GM12878 (cell line): Measurements from ENCODE around the gene WBP11. TPM values are rescaled to one million over a fixed set of nuclear protein-coding genes. Genes with fewer than 3 reads are reported as not detected.

Experiments
- CEBPB ChIP-seq, 2 experiments: fragments of 150-350 bp in 1 of 2; IDR thresholded peaks; 2 replicates each; pipeline ENCODE4 v1.6.1; 2012 to 2014; ENCODE audit warnings: low read depth in 2 of 2, low read length in 2 of 2, borderline replicate concordance in 1 of 2, inconsistent platforms in 1 of 2
- CREM ChIP-seq: IDR thresholded peaks from 2 replicates; pipeline ENCODE4 v1.6.1; 2014; ENCODE audit warnings: antibody characterized with exemption, low read depth
- CTCF ChIP-seq, 3 experiments: IDR thresholded peaks in 2 of 3; conservative IDR thresholded peaks in 1 of 3; 2 replicates each; pipeline ENCODE4 v1.5.1; 2011; ENCODE audit warnings: low read depth in 3 of 3, low read length in 3 of 3, mild to moderate bottlenecking in 3 of 3, control low read depth in 2 of 3, moderate library complexity in 2 of 3, inconsistent platforms in 1 of 3, mixed read lengths in 1 of 3; ENCODE audit not compliant: control insufficient read depth in 2 of 3, insufficient read depth in 1 of 3; ENCODE audit errors: extremely low read depth in 1 of 3
- DPF2 ChIP-seq: fragments of 450-650 bp; IDR thresholded peaks from 2 replicates; pipeline ENCODE4 v1.6.1; 2017; ENCODE audit warnings: mild to moderate bottlenecking
- EP300 ChIP-seq, 2 experiments: fragments of 150-350 bp in 1 of 2; IDR thresholded peaks; 2 replicates each; pipeline ENCODE4 v1.6.1; 2011 to 2012; ENCODE audit warnings: low read depth in 2 of 2, low read length in 2 of 2, borderline replicate concordance in 1 of 2, improper control_type of control experiment in 1 of 2, inconsistent platforms in 1 of 2; ENCODE audit not compliant: control insufficient read depth in 1 of 2
- JUNB ChIP-seq: IDR thresholded peaks from 2 replicates; pipeline ENCODE4 v1.6.1; 2016; ENCODE audit warnings: antibody characterized with exemption, mild to moderate bottlenecking
- KAT2A ChIP-seq: conservative IDR thresholded peaks from 2 replicates; pipeline ENCODE4 v1.6.1; 2011; ENCODE audit warnings: low read depth, low read length; ENCODE audit not compliant: control insufficient read depth
- NBN ChIP-seq: fragments of 450-650 bp; IDR thresholded peaks from 2 replicates; pipeline ENCODE4 v1.6.1; 2016
- PRDM15 ChIP-seq: fragments of 450-650 bp; formaldehyde crosslinking; IDR thresholded peaks from 2 replicates; pipeline ENCODE4 v1.4.0; 2020; ENCODE audit warnings: mild to moderate bottlenecking, moderate library complexity
- SIN3A ChIP-seq: IDR thresholded peaks from 2 replicates; pipeline ENCODE4 v1.6.1; 2012; ENCODE audit warnings: low read depth, low read length, improper control_type of control experiment
- SKIL ChIP-seq: fragments of 450-650 bp; IDR thresholded peaks from 2 replicates; pipeline ENCODE4 v1.6.1; 2017; ENCODE audit warnings: mild to moderate bottlenecking, low read depth, inconsistent platforms; ENCODE audit not compliant: poor library complexity, severe bottlenecking
- SREBF2 ChIP-seq: IDR thresholded peaks from 2 replicates; pipeline ENCODE4 v1.6.1; 2012; ENCODE audit warnings: mild to moderate bottlenecking, low read length
- SRF ChIP-seq, 2 experiments: IDR thresholded peaks; 2 replicates each; pipeline ENCODE4 v1.6.1; 2011; ENCODE audit warnings: low read depth in 2 of 2, low read length in 2 of 2, mild to moderate bottlenecking in 1 of 2, moderate library complexity in 1 of 2
- SUPT20H ChIP-seq: IDR thresholded peaks from 2 replicates; pipeline ENCODE4 v1.6.1; 2011; ENCODE audit warnings: low read depth, mild to moderate bottlenecking, low read length, moderate library complexity, borderline replicate concordance; ENCODE audit not compliant: control insufficient read depth
- TAF1 ChIP-seq: IDR thresholded peaks from 2 replicates; pipeline ENCODE4 v1.6.1; 2011; ENCODE audit warnings: mild to moderate bottlenecking, low read depth, low read length, borderline replicate concordance
- TCF3 ChIP-seq: IDR thresholded peaks from 2 replicates; pipeline ENCODE4 v1.6.1; 2012; ENCODE audit warnings: low read depth, mild to moderate bottlenecking, low read length, borderline replicate concordance; ENCODE audit not compliant: insufficient read depth
- ZBED1 ChIP-seq: IDR thresholded peaks from 2 replicates; pipeline ENCODE4 v1.6.1; 2016; ENCODE audit warnings: borderline replicate concordance
- ZBTB11 ChIP-seq: fragments of 450-650 bp; formaldehyde crosslinking; IDR thresholded peaks from 2 replicates; pipeline ENCODE4 v1.5.0; 2022; ENCODE audit warnings: mild to moderate bottlenecking, missing genetic modification characterization
- ZNF274 ChIP-seq: IDR thresholded peaks from one replicate; pipeline ENCODE4 v1.8.0; 2011; ENCODE audit not compliant: insufficient read length, insufficient read depth
- polyA plus RNA-seq, 11 experiments: library from polyadenylated mRNA; depleted of rRNA in 4 of 11; unstranded in 6 of 11; stranded (reverse) in 5 of 11; fragments of >200 nt; fragmentation: Nextera tagmentation in 4 of 11; fragmentation: Illumina TruSeq in 1 of 11; extraction: Ambion mirVana in 4 of 11; extraction: Trizol in 1 of 11; gene quantifications; 1 replicate in 1 of 11; 2 replicates in 10 of 11; pipeline versions ENCODE4 v1.2.1 to v1.2.3, GENCODE V29; 2011 to 2016; ENCODE audit warnings: inconsistent platforms in 2 of 11, missing spikeins in 2 of 11, low read depth in 1 of 11
- total RNA-seq, 4 experiments: library from RNA; depleted of rRNA in 3 of 4; stranded (reverse); fragments of >200 nt in 3 of 4; fragmentation: Illumina TruSeq in 1 of 4; extraction: Trizol in 1 of 4; gene quantifications; 2 replicates each; pipeline versions ENCODE4 v1.2.1 to v1.2.3, GENCODE V29; 2013 to 2021

The WBP11 gene
- total and polyA plus RNA-seq, 10 of the 15 experiments (the other 5 are each of a cell fraction or from before 2014, with no cell fraction given) = 11.5 to 107 (median 29.1) TPM

GRCh38 chr12:14769969-14770495, 33.2 kb downstream of the WBP11 start (continued):
- no peak for TF ChIP-seq KAT2A
- peak; percentile 46 for TF ChIP-seq TAF1
- TF ChIP-seq SIN3A = peak; percentile 76; the same call in 1 of the 2 replicates
- peak; percentile 11 to 58; a peak in 3 of 4 replicates for TF ChIP-seq EP300 (IDR thresholded peaks at IDR 0.05; ENCODE audit: borderline replicate concordance in 1 of 2, control insufficient read depth in 1 of 2, low read depth in 2 of 2, low read length in 2 of 2)
- peak; percentile 90 for TF ChIP-seq NBN
- peak; percentile 11; the same call in 1 of the 2 replicates for TF ChIP-seq PRDM15 (CRISPR knock-in tag)
- no peak for TF ChIP-seq JUNB
- TF ChIP-seq ZBED1 = peak; percentile 89
- no peak for TF ChIP-seq SUPT20H
- no peak for TF ChIP-seq SREBF2
- TF ChIP-seq ZBTB11 = peak; percentile 43
- TF ChIP-seq DPF2 = peak; percentile 16; the same call in 1 of the 2 replicates
- no peak for TF ChIP-seq ZNF274
- peak; percentile 82 for TF ChIP-seq TCF3
- no peak for TF ChIP-seq SRF (IDR thresholded peaks at IDR 0.05; ENCODE audit: low read depth in 2 of 2, low read length in 2 of 2)
- peak; percentile 78 for TF ChIP-seq CREM
- peak; percentile 34 for TF ChIP-seq SKIL
- no peak for TF ChIP-seq CEBPB (IDR thresholded peaks at IDR 0.05; ENCODE audit: borderline replicate concordance in 1 of 2, low read depth in 2 of 2, low read length in 2 of 2)
- TF ChIP-seq CTCF (IDR thresholded peaks at IDR 0.05 in 2 of 3, conservative IDR thresholded peaks at IDR 0.05 in 1 of 3; ENCODE audit: control insufficient read depth in 2 of 3, extremely low read depth in 1 of 3, insufficient read depth in 1 of 3, low read depth in 3 of 3, low read length in 3 of 3) = peak; percentile 81 to 87 (median 87)
